Nephron (organoid): Measurements from ENCODE around the gene TBCD.

Experiments used
- H3K27ac Mint-ChIP-seq, 3 experiments: 2 replicates each; pipeline ENCODE4 v1.8.0; 2020; ENCODE audit warnings: mixed read lengths in 3 of 3, mild to moderate bottlenecking in 2 of 3, moderate library complexity in 1 of 3
- H3K27me3 Mint-ChIP-seq: 2 replicates; pipeline ENCODE4 v1.8.0; 2021; ENCODE audit warnings: low read depth, mild to moderate bottlenecking, moderate library complexity, mixed read lengths
- H3K36me3 Mint-ChIP-seq: 2 replicates; pipeline ENCODE4 v1.8.0; 2020; ENCODE audit warnings: low read depth, mixed read lengths
- H3K4me1 Mint-ChIP-seq: 2 replicates; pipeline ENCODE4 v1.8.0; 2020; ENCODE audit warnings: mixed read lengths
- H3K4me3 Mint-ChIP-seq, 3 experiments: 2 replicates each; pipeline ENCODE4 v1.8.0; 2020; ENCODE audit warnings: mild to moderate bottlenecking in 3 of 3, mixed read lengths in 3 of 3, moderate library complexity in 2 of 3
- H3K9me3 Mint-ChIP-seq: 2 replicates; pipeline ENCODE4 v1.8.0; 2020; ENCODE audit warnings: mixed read lengths
- CTCF ChIP-seq, 3 experiments: fragments of 200-600 bp; sonication (generic); IDR thresholded peaks; one replicate each; pipeline ENCODE4 v1.5.0; 2021; ENCODE audit warnings: antibody characterized with exemption in 3 of 3; ENCODE audit not compliant: unreplicated experiment in 3 of 3

TBCD gene

GRCh38 chr17:82897514-82898249 is 145.8 kb downstream of the TBCD start:
- no peaks in the 10 kb centered on the region for H3K27me3 Mint-ChIP-seq
- no peak for TF ChIP-seq CTCF (IDR thresholded peaks at IDR 0.05; ENCODE audit: unreplicated experiment in 3 of 3)
- peaks cover 56% of the 10 kb centered on the region for H3K36me3 Mint-ChIP-seq
- no peaks in the 10 kb centered on the region for H3K9me3 Mint-ChIP-seq
- H3K27ac Mint-ChIP-seq = no peak overlapping the region
- H3K4me3 Mint-ChIP-seq = no peak overlapping the region
- peaks cover 50% of the 10 kb centered on the region for H3K4me1 Mint-ChIP-seq

- no peak for TF ChIP-seq CTCF (IDR thresholded peaks at IDR 0.05; ENCODE audit: unreplicated experiment in 3 of 3)
- H3K27ac Mint-ChIP-seq = peak overlapping the region in 1 of 3 experiments; percentile 35
- H3K27me3 Mint-ChIP-seq = no peaks in the 10 kb centered on the region
- peaks cover 45% of the 10 kb centered on the region for H3K4me1 Mint-ChIP-seq
- no peaks in the 10 kb centered on the region for H3K9me3 Mint-ChIP-seq
- H3K36me3 Mint-ChIP-seq = peaks cover 60% of the 10 kb centered on the region
- no peak overlapping the region for H3K4me3 Mint-ChIP-seq
Observed at GRCh38 chr17:82898976-82899514, 147.2 kb downstream of the TBCD start.

- H3K4me1 Mint-ChIP-seq = peaks cover 44% of the 10 kb centered on the region
- TF ChIP-seq CTCF (IDR thresholded peaks at IDR 0.05; ENCODE audit: unreplicated experiment in 3 of 3) = no peak
- H3K27me3 Mint-ChIP-seq = no peaks in the 10 kb centered on the region
- H3K9me3 Mint-ChIP-seq = no peaks in the 10 kb centered on the region
- H3K27ac Mint-ChIP-seq = peak overlapping the region; percentile 13 to 60 (median 45)
- H3K4me3 Mint-ChIP-seq = no peak overlapping the region
- H3K36me3 Mint-ChIP-seq = peaks cover 61% of the 10 kb centered on the region
Observed at GRCh38 chr17:82899941-82900340, 148.1 kb downstream of the TBCD start.

GRCh38 chr17:82900741-82901140 is 148.9 kb downstream of the TBCD start:
- Mint-ChIP-seq H3K27ac (peak overlapping the region in 2 of 3 experiments; percentile 45 to 60), H3K36me3 (peaks cover 54% of the 10 kb centered on the region), H3K4me1 (peaks cover 44% of the 10 kb centered on the region), H3K9me3 (no peaks in the 10 kb centered on the region), H3K27me3 (no peaks in the 10 kb centered on the region), H3K4me3 (no peak overlapping the region)
- TF ChIP-seq CTCF (IDR thresholded peaks at IDR 0.05; ENCODE audit: unreplicated experiment in 3 of 3) = no peak

GRCh38 chr17:82901356-82901755 is 149.5 kb downstream of the TBCD start:
- Mint-ChIP-seq H3K4me3 (no peak overlapping the region), H3K27ac (no peak overlapping the region), H3K27me3 (no peaks in the 10 kb centered on the region), H3K9me3 (no peaks in the 10 kb centered on the region), H3K4me1 (peaks cover 44% of the 10 kb centered on the region), H3K36me3 (peaks cover 59% of the 10 kb centered on the region)
- TF ChIP-seq CTCF (IDR thresholded peaks at IDR 0.05; ENCODE audit: unreplicated experiment in 3 of 3) = no peak

GRCh38 chr17:82901856-82902255 is 150.0 kb downstream of the TBCD start:
- Mint-ChIP-seq H3K4me1 (peaks cover 41% of the 10 kb centered on the region), H3K9me3 (no peaks in the 10 kb centered on the region), H3K4me3 (peak overlapping the region in 1 of 3 experiments; percentile 33), H3K27me3 (no peaks in the 10 kb centered on the region), H3K27ac (peak overlapping the region in 1 of 3 experiments; percentile 66), H3K36me3 (peaks cover 56% of the 10 kb centered on the region)
- TF ChIP-seq CTCF (IDR thresholded peaks at IDR 0.05; ENCODE audit: unreplicated experiment in 3 of 3) = no peak
